ENCODE results near the gene PMIS2. TPM values are rescaled to one million over a fixed set of nuclear protein-coding genes. Genes with fewer than 3 reads are reported as not detected.
A peak's percentile ranks its signal among the peaks of the same experiment; 100 is the strongest.
"Not testable (repeated sequence)": the region's sequence is repeated elsewhere in the genome, so short reads cannot be mapped to it uniquely, and the experiment has no call there.

The PMIS2 gene
- total RNA-seq, 3 donors from 2014 or later = not detected

- Histone ChIP-seq H3K27ac (no peak overlapping the region), H3K9me3 (no peaks in the 10 kb centered on the region), H3K27me3 (peaks cover 0 to 4% of the 10 kb centered on the region in 2 donors), H3K36me3 (no peaks in the 10 kb centered on the region), H3K4me1 (no peaks in the 10 kb centered on the region), H3K4me3 (no peak overlapping the region)
- DNase-seq (ENCODE audit: low spot score in 2 of 2) = no peak
- intact Hi-C loops (cut with DNase I; ENCODE audit: low total_unique reads) = no loop called here
- TF ChIP-seq CTCF (IDR thresholded peaks at IDR 0.05) (no peak), POLR2AphosphoS5 (IDR thresholded peaks at IDR 0.05) (no peak), POLR2A (IDR thresholded peaks at IDR 0.05) (no peak)
Observed at GRCh38 chr19:35596366-35596999, 10.5 kb downstream of the PMIS2 start.

- Histone ChIP-seq H3K4me1 (no peaks in the 10 kb centered on the region), H3K36me3 (no peaks in the 10 kb centered on the region), H3K27me3 (no peaks in the 10 kb centered on the region), H3K4me3 (no peak overlapping the region), H3K27ac (no peak overlapping the region), H3K9me3 (no peaks in the 10 kb centered on the region)
- intact Hi-C loops (cut with DNase I; ENCODE audit: low total_unique reads) = no loop called here
- no peak for DNase-seq (ENCODE audit: low spot score in 2 of 2)
- TF ChIP-seq POLR2AphosphoS5 (IDR thresholded peaks at IDR 0.05) = no peak
- TF ChIP-seq CTCF (IDR thresholded peaks at IDR 0.05) = no peak
- TF ChIP-seq POLR2A (IDR thresholded peaks at IDR 0.05) = no peak
Observed at GRCh38 chr19:35601971-35602370, 16.0 kb downstream of the PMIS2 start.

- H3K9me3 ChIP-seq; H3K4me3 ChIP-seq; DNase-seq (ENCODE audit: low spot score in 2 of 2); H3K27me3 ChIP-seq; intact Hi-C loops (cut with DNase I; ENCODE audit: low total_unique reads); H3K4me1 ChIP-seq; H3K36me3 ChIP-seq: not testable (repeated sequence)
- H3K27ac ChIP-seq = peak overlapping the region; percentile 25 to 65
Observed at GRCh38 chr19:35604436-35604835, 18.5 kb downstream of the PMIS2 start.

GRCh38 chr19:35607170-35607569 is 21.2 kb downstream of the PMIS2 start:
- H3K4me3 ChIP-seq; intact Hi-C loops (cut with DNase I; ENCODE audit: low total_unique reads): not testable (repeated sequence)

GRCh38 chr19:35607661-35608060 is 21.7 kb downstream of the PMIS2 start:
- Histone ChIP-seq H3K27ac (no peak overlapping the region), H3K4me3 (no peak overlapping the region), H3K27me3 (no peaks in the 10 kb centered on the region), H3K9me3 (no peaks in the 10 kb centered on the region), H3K4me1 (no peaks in the 10 kb centered on the region), H3K36me3 (no peaks in the 10 kb centered on the region)
- TF ChIP-seq POLR2A (IDR thresholded peaks at IDR 0.05) (no peak), CTCF (IDR thresholded peaks at IDR 0.05) (no peak), POLR2AphosphoS5 (IDR thresholded peaks at IDR 0.05) (no peak)
- intact Hi-C loops (cut with DNase I; ENCODE audit: low total_unique reads) = no loop called here
- no peak for DNase-seq (ENCODE audit: low spot score in 2 of 2)

More at GRCh38 chr19:35607170-35607569, 21.2 kb downstream of the PMIS2 start:
- DNase-seq (ENCODE audit: low spot score in 2 of 2); H3K27ac ChIP-seq; H3K9me3 ChIP-seq; H3K36me3 ChIP-seq; H3K4me1 ChIP-seq; H3K27me3 ChIP-seq: not testable (repeated sequence)

- H3K27me3 ChIP-seq = no peaks in the 10 kb centered on the region
- H3K27ac ChIP-seq = no peak overlapping the region
- DNase-seq (ENCODE audit: low spot score in 2 of 2) = no peak
- H3K9me3 ChIP-seq = no peaks in the 10 kb centered on the region
- intact Hi-C loops (cut with DNase I; ENCODE audit: low total_unique reads) = no loop called here
- TF ChIP-seq POLR2AphosphoS5 (IDR thresholded peaks at IDR 0.05) = no peak
- TF ChIP-seq POLR2A (IDR thresholded peaks at IDR 0.05) = no peak
- TF ChIP-seq CTCF (IDR thresholded peaks at IDR 0.05) = no peak
- H3K4me3 ChIP-seq = no peak overlapping the region
- no peaks in the 10 kb centered on the region for H3K36me3 ChIP-seq
- H3K4me1 ChIP-seq = peaks cover 0 to 4% of the 10 kb centered on the region in 2 donors
Observed at GRCh38 chr19:35608251-35608650, 22.3 kb downstream of the PMIS2 start.

Data from breast epithelium (tissue), 4 donors.